T-helper 2 cell treated with Interferon-gamma antibody and Interleukin-4, amounts not matched to agents 5 μg/mL and 100 μg/mL, for 36 hours (primary cell): Measurements from ENCODE around the gene LMOD2.

ENCODE experiments used
- DNase-seq: peaks from one replicate; pipeline ENCODE4 v3.0.0; 2021; ENCODE audit warnings: low spot score
- H3K27ac Mint-ChIP-seq: one replicate; pipeline ENCODE4 v1.8.0; 2021; ENCODE audit warnings: mild to moderate bottlenecking, mixed read lengths
- H3K27me3 Mint-ChIP-seq: one replicate; pipeline ENCODE4 v1.8.0; 2021; ENCODE audit warnings: low read depth, mixed read lengths
- H3K36me3 Mint-ChIP-seq: one replicate; pipeline ENCODE4 v1.8.0; 2021; ENCODE audit warnings: low read depth, mixed read lengths
- H3K4me1 Mint-ChIP-seq: one replicate; pipeline ENCODE4 v1.8.0; 2021; ENCODE audit warnings: low read depth, mixed read lengths
- H3K4me3 Mint-ChIP-seq: one replicate; pipeline ENCODE4 v1.8.0; 2022; ENCODE audit warnings: mild to moderate bottlenecking, moderate library complexity, mixed read lengths
- H3K9me3 Mint-ChIP-seq: one replicate; pipeline ENCODE4 v1.8.0; 2021; ENCODE audit warnings: mixed read lengths

LMOD2 gene

DNA sequence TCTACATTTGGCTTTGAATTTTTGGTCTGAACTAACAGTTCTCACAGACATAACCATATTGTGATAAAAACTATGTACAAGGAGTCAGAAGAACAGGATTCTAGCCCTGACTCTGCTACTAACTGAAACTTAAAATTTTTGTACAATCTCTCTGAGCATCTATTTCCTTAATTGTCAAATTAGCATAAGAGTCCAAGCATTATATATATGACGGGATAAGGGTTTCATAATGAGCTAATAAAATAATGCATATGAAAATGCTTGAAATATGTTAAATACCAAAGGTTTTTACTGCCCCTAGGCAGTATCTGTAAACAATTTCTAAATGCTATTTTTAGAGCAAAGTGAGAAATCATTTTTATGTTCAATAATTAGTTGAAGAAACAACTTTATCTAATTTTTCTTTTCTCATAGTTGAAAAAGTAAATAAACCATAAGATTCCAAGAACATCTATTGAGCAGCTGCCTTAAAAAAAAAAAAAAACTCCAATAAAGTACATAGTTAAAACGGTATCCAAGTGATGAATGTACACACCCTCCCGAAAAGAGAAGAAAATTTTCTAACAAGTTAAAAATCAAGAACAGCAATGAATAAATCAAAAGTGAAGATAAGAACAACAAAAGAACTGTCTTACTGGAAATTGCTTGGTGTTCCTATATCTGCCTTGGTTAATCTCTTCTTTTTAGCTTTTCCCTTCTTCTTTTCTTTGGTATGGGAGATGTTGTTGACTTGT lies 40.4 kb downstream of the LMOD2 start:
- Mint-ChIP-seq H3K4me1 (peaks cover 1% of the 10 kb centered on the region), H3K36me3 (peaks cover 17% of the 10 kb centered on the region), H3K9me3 (no peaks in the 10 kb centered on the region), H3K27me3 (no peaks in the 10 kb centered on the region), H3K4me3 (no peak overlapping the region), H3K27ac (no peak overlapping the region)
- DNase-seq = no peak

DNA sequence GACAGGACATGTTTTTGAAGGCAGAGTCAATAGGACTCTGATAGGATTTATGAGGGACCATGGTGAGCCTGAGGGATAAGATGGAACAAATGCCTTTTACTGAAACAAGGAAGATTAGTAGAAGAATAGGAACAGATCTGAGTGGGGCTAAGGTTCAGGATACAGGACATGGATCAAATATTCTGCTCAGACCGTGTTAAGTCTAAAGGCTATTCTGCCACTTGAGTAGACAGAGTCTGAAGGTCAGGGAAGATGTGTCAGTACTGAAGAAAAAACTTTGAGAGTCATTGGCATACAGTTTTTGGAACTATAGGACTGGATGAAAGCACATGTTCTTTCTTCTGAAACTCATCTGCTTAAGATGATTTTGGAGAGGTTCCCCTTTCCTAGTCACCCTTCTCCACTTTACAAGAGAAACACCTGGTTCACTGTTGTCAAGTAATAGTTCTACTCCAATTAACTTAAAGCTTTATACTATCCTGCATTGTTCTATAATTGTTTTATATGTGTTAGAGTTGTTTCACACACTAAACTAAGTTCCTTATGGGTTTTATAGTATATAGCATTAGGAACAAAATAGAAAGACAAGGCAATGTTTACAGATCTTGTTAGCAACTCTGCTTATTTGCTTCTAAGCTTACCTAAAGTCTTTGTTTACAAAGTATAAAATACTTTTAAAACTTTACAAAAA lies 49.7 kb downstream of the LMOD2 start:
- Mint-ChIP-seq H3K36me3 (peaks cover 12% of the 10 kb centered on the region), H3K4me3 (no peak overlapping the region), H3K27ac (no peak overlapping the region), H3K4me1 (peaks cover 5% of the 10 kb centered on the region), H3K27me3 (no peaks in the 10 kb centered on the region), H3K9me3 (no peaks in the 10 kb centered on the region)
- DNase-seq = no peak

GRCh38 chr7:123709525-123709924 lies 53.9 kb downstream of the LMOD2 start:
- DNase-seq = no peak
- Mint-ChIP-seq H3K27me3 (no peaks in the 10 kb centered on the region), H3K4me1 (peaks cover 36% of the 10 kb centered on the region), H3K4me3 (no peak overlapping the region), H3K27ac (no peak overlapping the region), H3K9me3 (no peaks in the 10 kb centered on the region), H3K36me3 (peaks cover 13% of the 10 kb centered on the region)

DNA sequence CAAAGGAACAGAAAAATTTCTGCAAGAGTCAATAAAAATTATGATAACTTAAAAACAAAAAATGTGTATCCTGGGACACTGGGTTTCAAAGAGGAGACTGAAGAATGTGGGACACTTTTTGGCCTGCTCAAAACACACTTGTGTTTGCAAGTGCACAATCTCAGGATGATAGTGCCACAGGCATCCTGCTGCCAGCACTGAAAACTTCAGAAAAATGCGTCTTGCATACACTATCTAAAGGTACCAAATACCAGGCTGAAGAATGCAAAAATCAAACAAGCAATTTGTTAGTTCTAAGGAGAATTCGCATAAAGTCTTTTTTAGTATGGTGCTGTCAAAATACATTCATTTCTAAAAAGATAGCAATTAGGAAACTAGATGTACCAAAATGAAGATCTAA lies 55.0 kb downstream of the LMOD2 start:
- Mint-ChIP-seq H3K4me3 (no peak overlapping the region), H3K27me3 (no peaks in the 10 kb centered on the region), H3K4me1 (peaks cover 44% of the 10 kb centered on the region), H3K36me3 (peaks cover 9% of the 10 kb centered on the region), H3K27ac (no peak overlapping the region), H3K9me3 (no peaks in the 10 kb centered on the region)
- DNase-seq = no peak

GRCh38 chr7:123711832-123712293 lies 56.2 kb downstream of the LMOD2 start:
- Mint-ChIP-seq H3K36me3 (peaks cover 9% of the 10 kb centered on the region), H3K9me3 (no peaks in the 10 kb centered on the region), H3K4me3 (peak overlapping the region; percentile 37), H3K27me3 (no peaks in the 10 kb centered on the region), H3K27ac (no peak overlapping the region), H3K4me1 (peaks cover 44% of the 10 kb centered on the region)
- DNase-seq = no peak

GRCh38 chr7:123712619-123713018 lies 57.0 kb downstream of the LMOD2 start:
- Mint-ChIP-seq H3K27ac (no peak overlapping the region), H3K36me3 (peaks cover 9% of the 10 kb centered on the region), H3K9me3 (no peaks in the 10 kb centered on the region), H3K27me3 (no peaks in the 10 kb centered on the region), H3K4me1 (peaks cover 46% of the 10 kb centered on the region), H3K4me3 (peak overlapping the region; percentile 6)
- DNase-seq = no peak
